ENCODE measurements around the gene NOTCH4.

The NOTCH4 gene

GRCh38 chr6:32151863-32152768, 71.8 kb downstream of the NOTCH4 start, which contains the start of gene PRRT1 (continued):
- TF ChIP-seq PRDM10 (tag by site-specific recombination; IDR thresholded peaks at IDR 0.05): peak; percentile 61
- TF ChIP-seq ZBTB6 (tag by site-specific recombination; IDR thresholded peaks at IDR 0.05): no peak
- TF ChIP-seq ZNF133 (tag by site-specific recombination; IDR thresholded peaks at IDR 0.05): no peak
- TF ChIP-seq ZNF776 (tag by site-specific recombination; IDR thresholded peaks at IDR 0.05; ENCODE audit: borderline replicate concordance): no peak
- TF ChIP-seq ZNF157 (tag by site-specific recombination; IDR thresholded peaks at IDR 0.05): no peak
- no peak for TF ChIP-seq ZNF521 (tag by site-specific recombination; IDR thresholded peaks at IDR 0.05)
- no peak for TF ChIP-seq ZNF747 (tag by site-specific recombination; IDR thresholded peaks at IDR 0.05)
- no peak for TF ChIP-seq ZNF394 (tag by site-specific recombination; IDR thresholded peaks at IDR 0.05; ENCODE audit: borderline replicate concordance)
- no peak for TF ChIP-seq ZNF658 (tag by site-specific recombination; IDR thresholded peaks at IDR 0.05)
- TF ChIP-seq, protein P1, sequence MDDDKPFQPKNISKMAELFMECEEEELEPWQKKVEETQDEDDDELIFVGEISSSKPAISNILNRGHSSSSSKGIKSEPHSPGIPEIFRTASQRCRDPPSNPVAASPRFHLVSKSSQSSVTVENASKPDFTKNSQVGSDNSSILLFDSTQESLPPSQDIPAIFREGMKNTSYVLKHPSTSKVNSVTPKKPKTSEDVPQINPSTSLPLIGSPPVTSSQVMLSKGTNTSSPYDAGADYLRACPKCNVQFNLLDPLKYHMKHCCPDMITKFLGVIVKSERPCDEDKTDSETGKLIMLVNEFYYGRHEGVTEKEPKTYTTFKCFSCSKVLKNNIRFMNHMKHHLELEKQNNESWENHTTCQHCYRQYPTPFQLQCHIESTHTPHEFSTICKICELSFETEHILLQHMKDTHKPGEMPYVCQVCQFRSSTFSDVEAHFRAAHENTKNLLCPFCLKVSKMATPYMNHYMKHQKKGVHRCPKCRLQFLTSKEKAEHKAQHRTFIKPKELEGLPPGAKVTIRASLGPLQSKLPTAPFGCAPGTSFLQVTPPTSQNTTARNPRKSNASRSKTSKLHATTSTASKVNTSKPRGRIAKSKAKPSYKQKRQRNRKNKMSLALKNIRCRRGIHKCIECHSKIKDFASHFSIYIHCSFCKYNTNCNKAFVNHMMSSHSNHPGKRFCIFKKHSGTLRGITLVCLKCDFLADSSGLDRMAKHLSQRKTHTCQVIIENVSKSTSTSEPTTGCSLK (tag by site-specific recombination; IDR thresholded peaks at IDR 0.05): no peak
- TF ChIP-seq MZF1 (tag by site-specific recombination; IDR thresholded peaks at IDR 0.05; ENCODE audit: borderline replicate concordance): no peak
- no peak for TF ChIP-seq GLIS1 (tag by site-specific recombination; IDR thresholded peaks at IDR 0.05)
- TF ChIP-seq ZNF518A (tag by site-specific recombination; conservative IDR thresholded peaks at IDR 0.05; ENCODE audit: low read depth): no peak
- no peak for TF ChIP-seq MYNN (tag by site-specific recombination; IDR thresholded peaks at IDR 0.05; ENCODE audit: borderline replicate concordance)
- no peak for TF ChIP-seq ZNF37A (tag by site-specific recombination; IDR thresholded peaks at IDR 0.05)
- no peak for TF ChIP-seq ZNF114 (tag by site-specific recombination; IDR thresholded peaks at IDR 0.05)
- TF ChIP-seq ZNF544 (tag by site-specific recombination; IDR thresholded peaks at IDR 0.05): no peak
- TF ChIP-seq KLF7 (tag by site-specific recombination; IDR thresholded peaks at IDR 0.05; ENCODE audit: borderline replicate concordance): no peak
- no peak for TF ChIP-seq TCF7L2 (IDR thresholded peaks at IDR 0.05; ENCODE audit: borderline replicate concordance, low read depth, low read length)
- TF ChIP-seq OSR2 (tag by site-specific recombination; IDR thresholded peaks at IDR 0.05): no peak
- TF ChIP-seq ZNF529 (tag by site-specific recombination; IDR thresholded peaks at IDR 0.05; ENCODE audit: insufficient replicate concordance): no peak
- no peak for TF ChIP-seq KLF1 (tag by site-specific recombination; IDR thresholded peaks at IDR 0.05)
- peak; percentile 92 for TF ChIP-seq ZNF398 (tag by site-specific recombination; IDR thresholded peaks at IDR 0.05)

Measured in HEK293 (cell line).